ENCODE measurements around the gene KIF4A. TPM values are rescaled to one million over a fixed set of nuclear protein-coding genes. Genes with fewer than 3 reads are reported as not detected.
A peak's percentile ranks its signal among the peaks of the same experiment; 100 is the strongest.

The KIF4A gene
- total RNA-seq, 1 donor from 2014 or later, result 0.75 TPM

DNA sequence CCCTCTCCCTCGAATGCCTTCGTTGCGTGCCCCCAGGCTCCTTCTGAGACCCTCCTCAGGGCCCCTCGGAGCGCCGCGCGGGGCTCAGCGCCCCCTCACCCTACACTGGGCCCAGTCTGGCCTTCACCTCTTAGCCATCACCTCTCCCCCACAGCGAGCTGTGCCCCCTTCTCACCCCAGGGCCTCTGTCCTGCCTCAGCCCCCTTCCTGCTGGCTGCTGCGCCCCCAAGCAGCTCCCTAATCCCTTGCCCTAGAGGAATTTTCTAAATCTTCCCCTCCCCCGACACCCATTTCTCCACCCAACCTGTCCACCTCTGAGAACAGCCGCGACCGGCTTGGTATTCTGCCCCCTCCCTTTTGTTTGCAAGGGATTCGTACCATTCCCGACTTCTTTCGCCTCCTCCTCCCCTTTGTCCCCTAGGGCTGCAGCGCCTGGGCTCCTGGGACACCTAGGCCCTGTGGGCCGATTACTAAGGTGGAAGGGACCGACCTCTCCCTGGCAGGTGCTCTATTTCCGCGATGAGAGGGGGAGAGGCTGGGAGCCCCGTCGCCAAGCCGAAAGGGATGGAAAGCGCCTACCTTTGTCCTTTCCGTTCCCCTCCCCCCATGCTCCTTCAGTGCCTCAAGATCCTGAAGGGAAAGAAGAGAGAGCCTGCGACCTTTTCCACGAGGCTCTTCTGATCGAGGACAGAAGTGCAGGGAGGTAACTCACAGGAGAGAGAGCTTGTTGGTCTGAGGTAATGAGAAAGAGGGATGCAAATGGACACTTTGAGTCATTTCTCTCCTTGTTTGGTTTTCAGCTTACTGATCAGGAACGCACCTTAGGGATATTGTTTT lies 165.7 kb downstream of the KIF4A start:
- intact Hi-C loops (cut with DNase I), result no loop called here
- no peaks in the 10 kb centered on the region for H3K27me3 ChIP-seq
- DNase-seq, result no peak
- ATAC-seq, result peak; percentile 1
- peak overlapping the region; percentile 70 for H3K27ac ChIP-seq
- no peaks in the 10 kb centered on the region for H3K4me1 ChIP-seq
- no peaks in the 10 kb centered on the region for H3K36me3 ChIP-seq
- peak overlapping the region; percentile 53 for H3K4me3 ChIP-seq
- TF ChIP-seq, protein P1, sequence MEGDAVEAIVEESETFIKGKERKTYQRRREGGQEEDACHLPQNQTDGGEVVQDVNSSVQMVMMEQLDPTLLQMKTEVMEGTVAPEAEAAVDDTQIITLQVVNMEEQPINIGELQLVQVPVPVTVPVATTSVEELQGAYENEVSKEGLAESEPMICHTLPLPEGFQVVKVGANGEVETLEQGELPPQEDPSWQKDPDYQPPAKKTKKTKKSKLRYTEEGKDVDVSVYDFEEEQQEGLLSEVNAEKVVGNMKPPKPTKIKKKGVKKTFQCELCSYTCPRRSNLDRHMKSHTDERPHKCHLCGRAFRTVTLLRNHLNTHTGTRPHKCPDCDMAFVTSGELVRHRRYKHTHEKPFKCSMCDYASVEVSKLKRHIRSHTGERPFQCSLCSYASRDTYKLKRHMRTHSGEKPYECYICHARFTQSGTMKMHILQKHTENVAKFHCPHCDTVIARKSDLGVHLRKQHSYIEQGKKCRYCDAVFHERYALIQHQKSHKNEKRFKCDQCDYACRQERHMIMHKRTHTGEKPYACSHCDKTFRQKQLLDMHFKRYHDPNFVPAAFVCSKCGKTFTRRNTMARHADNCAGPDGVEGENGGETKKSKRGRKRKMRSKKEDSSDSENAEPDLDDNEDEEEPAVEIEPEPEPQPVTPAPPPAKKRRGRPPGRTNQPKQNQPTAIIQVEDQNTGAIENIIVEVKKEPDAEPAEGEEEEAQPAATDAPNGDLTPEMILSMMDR (IDR thresholded peaks at IDR 0.05), result no peak
- no peaks in the 10 kb centered on the region for H3K9me3 ChIP-seq

DNA sequence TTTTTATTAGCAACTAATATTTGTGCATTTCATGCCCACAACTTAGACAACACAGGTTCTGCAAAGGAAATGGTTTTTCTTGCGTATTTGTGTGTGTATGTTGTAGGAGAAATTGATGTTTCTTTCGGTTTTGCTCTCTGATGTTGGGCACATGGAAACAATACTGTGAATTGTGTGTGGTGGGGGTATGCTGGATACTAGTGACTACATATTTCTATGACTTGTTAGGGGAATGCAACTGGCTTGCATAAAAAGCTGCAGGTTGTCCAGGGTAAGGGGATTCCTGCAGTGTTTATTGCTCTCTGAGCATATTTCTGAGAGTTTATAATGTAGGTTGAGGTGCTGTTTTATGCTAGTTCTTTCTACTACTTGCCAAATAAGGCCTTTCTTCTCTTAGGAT lies 166.4 kb downstream of the KIF4A start:
- DNase-seq (no peak), ATAC-seq (no peak)
- Histone ChIP-seq H3K4me1 (no peaks in the 10 kb centered on the region), H3K9me3 (no peaks in the 10 kb centered on the region), H3K36me3 (no peaks in the 10 kb centered on the region), H3K4me3 (peak overlapping the region; percentile 53), H3K27ac (no peak overlapping the region), H3K27me3 (no peaks in the 10 kb centered on the region)
- intact Hi-C loops (cut with DNase I), result no loop called here
- TF ChIP-seq, protein P1 (IDR thresholded peaks at IDR 0.05), result no peak

DNA sequence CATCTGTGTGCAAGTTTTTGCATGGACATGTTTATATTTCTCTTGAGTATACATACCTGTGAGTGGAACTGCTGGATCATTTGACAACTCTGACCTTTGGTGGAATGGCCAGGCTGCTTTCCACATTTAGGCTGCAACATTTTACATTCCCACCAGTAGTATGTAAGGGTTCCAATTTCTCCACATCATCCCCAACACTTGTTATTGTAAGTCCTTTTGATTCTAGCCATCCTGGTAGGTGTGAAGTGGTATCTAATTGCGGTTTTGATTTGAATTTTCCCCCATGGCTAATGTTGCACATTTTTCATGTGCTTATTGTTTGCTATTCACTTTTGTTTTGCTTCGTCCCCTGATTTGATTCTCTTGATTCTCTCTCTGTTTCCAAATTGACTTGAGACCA lies 171.1 kb downstream of the KIF4A start:
- Histone ChIP-seq H3K27me3 (no peaks in the 10 kb centered on the region), H3K4me1 (no peaks in the 10 kb centered on the region), H3K4me3 (no peak overlapping the region), H3K9me3 (no peaks in the 10 kb centered on the region), H3K27ac (no peak overlapping the region), H3K36me3 (no peaks in the 10 kb centered on the region)
- DNase-seq (no peak), ATAC-seq (no peak)
- TF ChIP-seq, protein P1 (IDR thresholded peaks at IDR 0.05), result no peak
- intact Hi-C loops (cut with DNase I), result no loop called here

DNA sequence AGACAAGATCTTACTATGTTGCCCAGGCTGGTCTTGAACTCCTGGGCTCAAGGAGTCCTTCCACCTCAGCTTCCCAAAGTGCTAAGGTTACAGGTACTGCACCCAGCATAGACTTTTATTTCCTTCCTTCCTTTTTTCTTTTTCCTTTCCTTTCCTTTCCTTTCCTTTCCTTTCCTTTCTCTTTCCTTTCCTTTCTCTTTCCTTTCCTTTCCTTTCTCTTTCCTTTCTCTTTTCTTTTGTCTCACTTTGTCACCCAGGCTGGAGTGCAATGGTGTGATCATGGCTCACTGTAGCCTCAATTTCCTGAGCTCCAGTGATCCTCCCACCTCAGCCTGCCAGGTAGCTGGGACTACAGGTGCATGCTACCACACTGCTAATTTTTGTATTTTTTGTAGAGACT lies 174.1 kb downstream of the KIF4A start:
- Histone ChIP-seq H3K36me3 (no peaks in the 10 kb centered on the region), H3K4me3 (no peak overlapping the region), H3K9me3 (no peaks in the 10 kb centered on the region), H3K27ac (no peak overlapping the region), H3K4me1 (no peaks in the 10 kb centered on the region), H3K27me3 (no peaks in the 10 kb centered on the region)
- ATAC-seq (no peak), DNase-seq (no peak)
- intact Hi-C loops (cut with DNase I), result no loop called here
- TF ChIP-seq, protein P1 (IDR thresholded peaks at IDR 0.05), result no peak

DNA sequence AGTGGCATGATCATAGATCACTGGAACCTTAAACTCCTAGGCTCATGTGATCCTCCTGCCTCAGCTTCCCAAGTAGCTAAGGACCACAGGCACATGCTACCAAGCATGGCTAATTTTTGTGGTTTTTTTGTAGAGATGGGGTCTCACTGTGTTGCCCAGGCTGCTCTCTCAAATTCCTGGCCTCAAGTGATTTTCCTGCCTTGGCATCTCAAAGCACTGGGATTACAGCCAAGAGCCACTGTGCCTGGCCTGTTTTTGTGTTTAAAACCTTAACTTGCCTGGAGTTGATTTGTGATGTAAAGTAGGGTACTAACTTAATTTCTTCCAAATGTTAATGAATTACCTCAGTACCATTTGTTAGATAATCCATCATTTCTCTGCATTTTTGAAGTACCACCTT lies 177.1 kb downstream of the KIF4A start:
- Histone ChIP-seq H3K4me1 (no peaks in the 10 kb centered on the region), H3K4me3 (no peak overlapping the region), H3K9me3 (no peaks in the 10 kb centered on the region), H3K27me3 (no peaks in the 10 kb centered on the region), H3K36me3 (no peaks in the 10 kb centered on the region), H3K27ac (no peak overlapping the region)
- DNase-seq (no peak), ATAC-seq (no peak)
- intact Hi-C loops (cut with DNase I), result no loop called here
- TF ChIP-seq, protein P1 (IDR thresholded peaks at IDR 0.05), result no peak

Data from upper lobe of right lung (tissue), 1 donor.